ENCODE data around the gene DERA.
"Not testable (repeated sequence)": the region's sequence is repeated elsewhere in the genome, so short reads cannot be mapped to it uniquely, and the experiment has no call there.

Gene DERA

DNA sequence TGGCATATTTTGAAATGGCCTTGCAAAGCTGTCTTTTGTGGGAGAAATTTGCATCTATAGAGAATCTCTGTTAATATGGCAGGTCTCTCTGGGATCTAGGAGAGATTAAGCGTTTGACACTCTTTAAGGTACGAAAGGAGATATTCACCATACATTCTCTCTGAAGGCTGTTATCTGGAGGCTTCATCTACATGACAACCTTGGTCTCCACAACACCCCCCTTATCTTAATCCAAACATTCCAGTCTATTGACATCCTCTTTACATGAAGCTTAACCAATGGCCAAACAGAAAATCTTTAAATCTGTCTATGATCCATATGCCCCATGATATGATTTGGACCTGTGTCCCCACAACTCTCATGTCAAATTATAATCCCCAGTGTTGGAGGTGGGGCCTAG lies 137.4 kb downstream of the DERA start:
- TF ChIP-seq, protein P1, sequence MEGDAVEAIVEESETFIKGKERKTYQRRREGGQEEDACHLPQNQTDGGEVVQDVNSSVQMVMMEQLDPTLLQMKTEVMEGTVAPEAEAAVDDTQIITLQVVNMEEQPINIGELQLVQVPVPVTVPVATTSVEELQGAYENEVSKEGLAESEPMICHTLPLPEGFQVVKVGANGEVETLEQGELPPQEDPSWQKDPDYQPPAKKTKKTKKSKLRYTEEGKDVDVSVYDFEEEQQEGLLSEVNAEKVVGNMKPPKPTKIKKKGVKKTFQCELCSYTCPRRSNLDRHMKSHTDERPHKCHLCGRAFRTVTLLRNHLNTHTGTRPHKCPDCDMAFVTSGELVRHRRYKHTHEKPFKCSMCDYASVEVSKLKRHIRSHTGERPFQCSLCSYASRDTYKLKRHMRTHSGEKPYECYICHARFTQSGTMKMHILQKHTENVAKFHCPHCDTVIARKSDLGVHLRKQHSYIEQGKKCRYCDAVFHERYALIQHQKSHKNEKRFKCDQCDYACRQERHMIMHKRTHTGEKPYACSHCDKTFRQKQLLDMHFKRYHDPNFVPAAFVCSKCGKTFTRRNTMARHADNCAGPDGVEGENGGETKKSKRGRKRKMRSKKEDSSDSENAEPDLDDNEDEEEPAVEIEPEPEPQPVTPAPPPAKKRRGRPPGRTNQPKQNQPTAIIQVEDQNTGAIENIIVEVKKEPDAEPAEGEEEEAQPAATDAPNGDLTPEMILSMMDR (IDR thresholded peaks at IDR 0.05; ENCODE audit: extremely low read depth, missing control alignments), result no peak
- no peak for DNase-seq (ENCODE audit: low spot score)

DNA sequence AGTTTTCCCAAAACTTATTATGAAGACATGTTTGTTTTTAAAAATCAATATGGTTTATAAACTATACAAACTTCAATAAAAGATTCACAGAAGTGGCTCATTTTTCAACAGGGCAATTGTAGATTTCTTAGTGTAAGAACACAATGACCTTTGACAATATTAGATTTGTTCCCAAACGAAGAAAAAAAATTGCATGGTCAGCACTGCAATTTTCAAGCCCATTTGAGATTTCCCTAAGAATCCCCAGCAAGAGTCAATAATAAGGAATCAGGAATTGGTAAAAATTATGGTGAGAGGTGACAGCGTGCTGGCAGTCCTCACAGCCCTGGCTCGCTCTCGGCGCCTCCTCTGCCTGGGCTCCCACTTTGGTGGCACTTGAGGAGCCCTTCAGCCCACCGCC lies 145.8 kb downstream of the DERA start:
- no peak for DNase-seq (ENCODE audit: low spot score)
- TF ChIP-seq, protein P1 (IDR thresholded peaks at IDR 0.05; ENCODE audit: extremely low read depth, missing control alignments), result no peak

DNA sequence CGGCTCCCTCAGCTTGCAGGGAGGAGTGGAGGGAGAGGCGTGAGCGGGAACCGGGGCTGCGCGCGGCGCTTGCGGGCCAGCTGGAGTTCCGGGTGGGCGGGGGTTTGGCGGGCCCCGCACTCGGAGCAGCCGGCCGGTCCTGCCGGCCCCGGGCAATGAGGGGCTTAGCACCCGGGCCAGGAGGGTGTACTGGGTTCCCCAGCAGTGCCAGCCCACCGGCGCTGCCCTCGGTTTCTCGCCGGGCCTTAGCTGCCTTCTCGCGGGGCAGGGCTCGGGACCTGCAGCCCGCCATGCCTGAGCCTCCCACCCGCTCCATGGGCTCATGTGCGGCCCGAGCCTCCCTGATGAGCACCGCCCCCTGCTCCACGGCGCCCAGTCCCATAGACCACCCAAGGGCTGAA lies 146.2 kb downstream of the DERA start:
- not testable (repeated sequence) for DNase-seq (ENCODE audit: low spot score)

DNA sequence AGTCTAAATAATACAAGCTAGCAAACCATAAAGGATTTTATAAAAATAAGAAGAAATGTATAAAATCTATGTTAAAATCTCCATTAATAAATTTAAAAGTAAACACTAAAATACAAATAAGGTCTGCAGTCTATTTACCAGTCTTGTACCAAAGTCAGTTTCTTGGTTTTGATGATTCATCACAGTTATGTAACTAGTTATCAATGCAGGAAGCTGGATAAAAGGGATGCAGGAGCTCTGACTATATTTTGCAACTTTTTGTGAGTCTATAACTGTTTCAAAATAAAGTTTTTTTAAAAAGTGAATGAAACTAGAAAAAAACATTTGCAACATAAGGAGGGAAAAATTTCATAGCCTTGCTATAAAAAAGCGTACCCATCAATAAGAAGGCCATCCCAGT lies 151.5 kb downstream of the DERA start:
- DNase-seq (ENCODE audit: low spot score), result no peak
- TF ChIP-seq, protein P1 (IDR thresholded peaks at IDR 0.05; ENCODE audit: extremely low read depth, missing control alignments), result no peak

DNA sequence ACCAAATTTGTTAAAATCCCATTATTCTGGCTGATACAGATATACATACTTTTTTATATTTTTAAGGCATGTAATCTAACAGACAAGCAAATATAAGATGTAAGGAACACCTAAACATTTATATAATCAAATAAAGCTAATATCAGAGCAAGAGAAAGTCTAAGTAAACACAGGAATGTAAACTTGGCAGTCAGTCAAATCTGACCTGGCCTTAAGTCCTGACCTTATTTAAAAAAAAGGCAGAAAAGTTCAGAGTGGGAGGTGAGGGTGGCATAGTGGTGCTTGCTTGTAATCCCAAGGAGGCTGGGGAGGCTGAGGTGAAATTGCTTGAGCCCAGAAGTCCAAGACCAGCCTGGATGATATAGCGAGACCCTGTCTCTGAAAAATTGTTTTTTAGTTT lies 152.6 kb downstream of the DERA start:
- no peak for DNase-seq (ENCODE audit: low spot score)
- TF ChIP-seq, protein P1 (IDR thresholded peaks at IDR 0.05; ENCODE audit: extremely low read depth, missing control alignments), result no peak

DNA sequence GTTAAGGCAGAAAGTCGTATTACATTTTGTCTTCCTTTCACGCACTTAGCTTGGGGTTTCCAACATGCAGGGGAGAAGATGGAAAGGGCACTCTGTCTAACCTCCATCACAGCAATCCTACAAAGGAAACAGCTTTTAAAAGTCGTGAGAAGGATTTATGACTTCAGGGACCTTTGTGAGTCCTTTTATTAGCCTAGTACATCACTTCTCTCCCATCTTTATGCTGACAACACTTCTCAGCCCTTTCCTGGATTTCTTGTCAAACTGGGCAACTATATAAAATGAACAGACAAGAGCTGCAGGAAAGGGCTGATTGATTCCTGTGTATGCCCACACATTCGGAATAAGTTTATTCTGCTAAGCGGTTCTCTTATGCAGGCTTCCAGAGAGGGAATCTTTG lies 159.0 kb downstream of the DERA start:
- TF ChIP-seq, protein P1 (IDR thresholded peaks at IDR 0.05; ENCODE audit: extremely low read depth, missing control alignments), result no peak
- no peak for DNase-seq (ENCODE audit: low spot score)

DNA sequence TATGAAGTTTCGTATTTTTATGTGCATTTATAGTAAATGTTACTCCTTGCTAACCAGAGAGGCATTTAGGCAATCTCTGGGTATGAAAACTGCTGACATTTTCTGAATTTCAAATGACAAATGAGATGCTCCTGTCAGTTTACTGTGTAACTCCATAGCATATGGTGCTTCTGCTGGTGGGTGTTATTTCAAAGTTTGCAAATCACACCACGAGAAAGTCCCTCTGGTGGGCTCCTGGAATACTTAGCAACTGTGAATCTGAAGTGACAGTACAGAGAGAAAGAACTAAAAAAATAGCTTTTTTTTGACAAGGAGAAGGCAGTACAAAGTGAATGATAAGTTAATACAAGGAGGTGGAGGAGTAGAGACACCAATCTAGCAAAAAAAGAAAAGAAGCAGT lies 161.5 kb downstream of the DERA start:
- DNase-seq (ENCODE audit: low spot score), result no peak
- TF ChIP-seq, protein P1 (IDR thresholded peaks at IDR 0.05; ENCODE audit: extremely low read depth, missing control alignments), result no peak

DNA sequence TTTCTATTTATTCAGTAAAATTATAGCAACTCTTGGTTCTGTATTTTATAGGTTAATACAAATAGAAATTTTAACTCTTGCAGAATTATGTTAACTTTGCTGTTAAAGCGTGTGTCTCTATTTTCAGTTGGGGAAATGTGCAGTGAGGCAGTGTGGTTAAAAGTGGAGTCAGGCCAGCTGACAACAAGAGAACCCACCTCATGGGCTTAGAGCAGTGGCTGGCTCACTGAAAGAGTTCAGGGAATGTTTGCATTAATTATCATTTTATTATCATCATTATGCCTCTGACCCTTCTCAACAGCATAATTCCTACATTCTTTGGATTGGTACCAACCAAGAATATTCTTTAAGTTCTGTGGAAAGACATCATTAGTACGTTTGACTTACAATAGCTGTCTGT lies 163.8 kb downstream of the DERA start:
- no peak for DNase-seq (ENCODE audit: low spot score)
- TF ChIP-seq, protein P1 (IDR thresholded peaks at IDR 0.05; ENCODE audit: extremely low read depth, missing control alignments), result no peak
